Coronary artery (tissue), 2 donors: Measurements from ENCODE around the gene RFTN1.

Experiments used
- DNase-seq: peaks from one replicate; pipeline ENCODE4 v3.0.0-alpha.2; 2017; ENCODE audit warnings: low spot score
- H3K27ac ChIP-seq, 2 donors: fragments of 200-600 bp; sonication (generic); one replicate each; pipeline ENCODE4 v1.5.1; 2016 to 2019
- H3K4me3 ChIP-seq: fragments of 200-600 bp; sonication (generic); 2 replicates; pipeline ENCODE4 v1.5.1; 2016; ENCODE audit warnings: mild to moderate bottlenecking, moderate library complexity
- CTCF ChIP-seq: fragments of 200-600 bp; sonication (generic); IDR thresholded peaks from one replicate; pipeline ENCODE4 v1.5.1; 2019; ENCODE audit warnings: antibody characterized with exemption

The RFTN1 gene

GRCh38 chr3:16500093-16500492 lies 13.4 kb downstream of the RFTN1 start:
- Histone ChIP-seq H3K27ac (no peak overlapping the region), H3K4me3 (no peak overlapping the region)
- no peak for TF ChIP-seq CTCF
- DNase-seq, result no peak

DNA sequence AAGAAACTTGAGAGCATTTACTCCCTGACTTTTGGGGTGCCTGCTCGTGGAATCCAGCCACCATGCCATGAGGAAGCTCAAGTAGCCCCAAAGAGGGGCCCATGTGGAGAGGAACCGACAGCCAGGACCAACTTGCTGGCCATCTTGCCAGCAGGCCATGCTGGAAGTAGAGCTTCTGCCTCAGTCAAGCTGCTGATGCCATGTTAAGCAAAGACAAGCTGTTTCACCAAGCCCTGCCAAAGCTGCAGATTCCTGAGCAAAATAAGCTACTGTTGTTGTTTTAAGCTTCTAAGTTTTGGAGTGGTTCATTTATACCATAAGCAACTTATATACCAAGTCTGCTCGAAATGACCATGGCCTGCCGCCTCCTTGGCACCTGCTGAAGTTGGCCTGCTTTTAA lies 14.1 kb downstream of the RFTN1 start:
- no peak overlapping the region for H3K27ac ChIP-seq
- no peak overlapping the region for H3K4me3 ChIP-seq
- no peak for DNase-seq
- TF ChIP-seq CTCF, result no peak

GRCh38 chr3:16498130-16498890 lies 15.2 kb downstream of the RFTN1 start:
- no peak for TF ChIP-seq CTCF
- Histone ChIP-seq H3K4me3 (no peak overlapping the region), H3K27ac (no peak overlapping the region)
- DNase-seq, result no peak

DNA sequence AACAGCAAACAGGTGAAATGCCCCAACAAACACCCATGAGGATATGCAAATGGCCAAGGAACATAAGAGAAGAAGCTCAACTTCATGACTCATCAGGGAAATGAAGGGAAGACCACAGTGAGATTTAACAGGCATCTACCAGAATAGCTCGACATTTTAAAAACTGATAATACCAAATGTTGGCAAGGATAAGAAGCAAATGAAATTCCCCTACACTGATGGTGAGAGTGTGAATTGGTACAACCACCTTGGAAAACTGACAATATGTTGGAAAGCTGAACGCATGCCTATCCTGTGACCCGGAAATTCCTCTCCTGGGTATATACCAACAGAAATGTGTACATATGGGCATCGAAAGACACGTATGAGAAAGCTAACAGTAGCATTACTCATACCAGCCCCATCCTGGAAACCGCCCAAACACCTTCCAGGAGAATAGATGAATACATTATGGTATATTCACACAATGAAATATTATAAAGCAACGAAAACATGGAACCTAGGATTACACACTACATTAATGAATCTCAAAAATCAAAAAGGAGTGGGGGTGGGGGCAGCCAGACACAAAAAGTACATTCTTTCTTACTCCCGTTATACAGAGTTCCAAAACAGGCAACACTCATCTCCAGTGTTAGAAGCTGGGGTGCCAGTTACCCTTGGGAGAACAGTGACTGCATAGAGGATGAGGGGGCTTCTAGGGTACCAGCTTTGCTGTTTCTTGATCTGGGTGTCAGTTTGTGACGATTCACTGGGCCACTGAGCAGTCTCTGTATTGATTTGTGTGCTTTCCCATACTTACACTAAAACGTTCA lies 16.9 kb downstream of the RFTN1 start:
- no peak overlapping the region for H3K27ac ChIP-seq
- H3K4me3 ChIP-seq, result no peak overlapping the region
- TF ChIP-seq CTCF, result no peak
- DNase-seq, result no peak

GRCh38 chr3:16496008-16496407 lies 17.5 kb downstream of the RFTN1 start:
- no peak for TF ChIP-seq CTCF
- no peak overlapping the region for H3K27ac ChIP-seq
- DNase-seq, result no peak
- H3K4me3 ChIP-seq, result no peak overlapping the region

DNA sequence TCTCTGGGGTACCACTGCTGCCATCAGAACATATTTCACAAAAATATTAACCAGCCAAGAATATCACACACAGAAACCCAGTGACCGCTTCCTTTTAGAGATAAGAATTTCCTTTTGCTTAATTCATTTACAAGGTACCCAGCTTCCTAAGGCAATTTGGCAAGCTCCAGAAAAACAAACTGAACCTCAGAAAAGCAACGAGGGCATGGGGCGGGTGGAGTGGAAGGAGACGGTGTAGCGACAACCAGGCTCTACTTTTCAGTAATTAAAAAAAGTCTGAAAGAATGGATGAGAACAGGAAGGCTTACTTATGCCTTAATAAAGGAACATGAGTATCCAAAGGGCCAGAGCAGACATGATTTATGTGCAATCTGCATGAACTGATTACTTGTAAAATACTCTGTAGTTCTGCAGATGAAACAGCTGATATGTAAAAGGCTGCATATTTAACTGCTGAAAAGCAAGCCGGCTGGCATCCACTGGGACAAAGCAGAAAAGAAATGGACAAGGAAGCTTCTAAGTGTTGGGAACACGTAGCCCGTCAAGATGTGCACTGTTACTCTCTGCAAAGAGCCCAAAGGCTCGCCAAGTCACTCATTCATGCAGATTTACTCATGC lies 18.6 kb downstream of the RFTN1 start:
- DNase-seq, result no peak
- Histone ChIP-seq H3K27ac (no peak overlapping the region), H3K4me3 (no peak overlapping the region)
- TF ChIP-seq CTCF, result no peak
